Neural cell (in vitro differentiated cells): Measurements from ENCODE around the gene CTSA.

ENCODE experiments used
- EP300 ChIP-seq: fragments of 450-650 bp; conservative IDR thresholded peaks from 2 replicates; pipeline ENCODE4 v1.6.1; 2014; ENCODE audit warnings: antibody characterized with exemption, mild to moderate bottlenecking, moderate library complexity; ENCODE audit not compliant: poor library complexity, severe bottlenecking
- POLR2AphosphoS5 ChIP-seq: IDR thresholded peaks from 2 replicates; pipeline ENCODE4 v1.6.1; 2012
- RAD21 ChIP-seq: fragments of 450-650 bp; conservative IDR thresholded peaks from 2 replicates; pipeline ENCODE4 v1.6.1; 2014; ENCODE audit warnings: antibody characterized with exemption, mild to moderate bottlenecking, moderate library complexity
- SMC3 ChIP-seq: fragments of 450-650 bp; conservative IDR thresholded peaks from 2 replicates; pipeline ENCODE4 v1.6.1; 2014; ENCODE audit warnings: antibody characterized with exemption, mild to moderate bottlenecking, moderate library complexity; ENCODE audit not compliant: poor library complexity
- TF ChIP-seq, protein P1 (sequence below): fragments of 450-650 bp; IDR thresholded peaks from 2 replicates; pipeline ENCODE4 v1.5.1; 2014; ENCODE audit warnings: antibody characterized with exemption, mild to moderate bottlenecking, moderate library complexity; ENCODE audit not compliant: poor library complexity, severe bottlenecking

- TF ChIP-seq, protein P1, sequence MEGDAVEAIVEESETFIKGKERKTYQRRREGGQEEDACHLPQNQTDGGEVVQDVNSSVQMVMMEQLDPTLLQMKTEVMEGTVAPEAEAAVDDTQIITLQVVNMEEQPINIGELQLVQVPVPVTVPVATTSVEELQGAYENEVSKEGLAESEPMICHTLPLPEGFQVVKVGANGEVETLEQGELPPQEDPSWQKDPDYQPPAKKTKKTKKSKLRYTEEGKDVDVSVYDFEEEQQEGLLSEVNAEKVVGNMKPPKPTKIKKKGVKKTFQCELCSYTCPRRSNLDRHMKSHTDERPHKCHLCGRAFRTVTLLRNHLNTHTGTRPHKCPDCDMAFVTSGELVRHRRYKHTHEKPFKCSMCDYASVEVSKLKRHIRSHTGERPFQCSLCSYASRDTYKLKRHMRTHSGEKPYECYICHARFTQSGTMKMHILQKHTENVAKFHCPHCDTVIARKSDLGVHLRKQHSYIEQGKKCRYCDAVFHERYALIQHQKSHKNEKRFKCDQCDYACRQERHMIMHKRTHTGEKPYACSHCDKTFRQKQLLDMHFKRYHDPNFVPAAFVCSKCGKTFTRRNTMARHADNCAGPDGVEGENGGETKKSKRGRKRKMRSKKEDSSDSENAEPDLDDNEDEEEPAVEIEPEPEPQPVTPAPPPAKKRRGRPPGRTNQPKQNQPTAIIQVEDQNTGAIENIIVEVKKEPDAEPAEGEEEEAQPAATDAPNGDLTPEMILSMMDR, result no peak
- TF ChIP-seq POLR2AphosphoS5, result no peak
- no peak for TF ChIP-seq EP300
- no peak for TF ChIP-seq SMC3
- no peak for TF ChIP-seq RAD21
These were observed 34.8 kb downstream of the CTSA start for GRCh38 chr20:45925821-45926506.
